ENCODE data around the gene APC. TPM values are rescaled to one million over a fixed set of nuclear protein-coding genes. Genes with fewer than 3 reads are reported as not detected.
A peak's percentile ranks its signal among the peaks of the same experiment; 100 is the strongest.

Gene APC
- total RNA-seq (2022) = 44.7 and 47.6 TPM in 2 replicates
- percentile 79 among the genes with signal in this experiment for Bru-seq, nascent RNA
- percentile 76 among the genes with signal in this experiment for BruChase-seq, experiment 1, labeled RNA remaining after a 6-hour chase
- BruChase-seq, experiment 2, labeled RNA remaining after a 2-hour chase = percentile 80 among the genes with signal in this experiment
- long read RNA-seq, partial matches to known transcripts = 0 of 2 reads
- long read RNA-seq, other reads (novel, unspliced or antisense) = 2 of 2 reads

DNA sequence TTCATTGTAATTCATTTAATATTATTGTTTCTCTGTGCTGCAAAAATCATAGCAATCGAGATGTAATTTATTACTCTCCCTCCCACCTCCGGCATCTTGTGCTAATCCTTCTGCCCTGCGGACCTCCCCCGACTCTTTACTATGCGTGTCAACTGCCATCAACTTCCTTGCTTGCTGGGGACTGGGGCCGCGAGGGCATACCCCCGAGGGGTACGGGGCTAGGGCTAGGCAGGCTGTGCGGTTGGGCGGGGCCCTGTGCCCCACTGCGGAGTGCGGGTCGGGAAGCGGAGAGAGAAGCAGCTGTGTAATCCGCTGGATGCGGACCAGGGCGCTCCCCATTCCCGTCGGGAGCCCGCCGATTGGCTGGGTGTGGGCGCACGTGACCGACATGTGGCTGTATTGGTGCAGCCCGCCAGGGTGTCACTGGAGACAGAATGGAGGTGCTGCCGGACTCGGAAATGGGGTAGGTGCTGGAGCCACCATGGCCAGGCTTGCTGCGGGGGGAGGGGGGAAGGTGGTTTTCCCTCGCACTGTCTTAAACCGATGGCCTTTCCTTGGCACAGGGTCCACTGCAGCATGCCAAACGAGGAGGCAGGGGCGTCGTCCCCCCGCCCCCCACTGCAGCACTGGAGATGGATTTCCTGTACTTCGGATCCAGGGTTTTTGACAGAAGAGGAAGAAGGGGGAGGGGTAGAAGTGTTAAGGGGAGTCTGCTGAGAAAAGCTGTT, at the start of gene APC:
Gene APC (plus strand): TSS at position 423 of the 728 bp plus-strand sequence. CDS start 17,006 bp downstream, outside the sequence.
- Mint-ChIP-seq H3K4me3 (ENCODE audit: low read depth, unreplicated experiment) (peak within 1 kb of the TSS; percentile 95), H3K36me3 (ENCODE audit: insufficient read depth, unreplicated experiment) (peaks cover 11% of the 10 kb centered on the region), H3K27ac (ENCODE audit: unreplicated experiment) (peak within 1 kb of the TSS; percentile 78), H3K27me3 (ENCODE audit: unreplicated experiment) (no peaks in the 10 kb centered on the region), H3K4me1 (ENCODE audit: low read depth, unreplicated experiment) (peaks cover 13% of the 10 kb centered on the region), H3K9me3 (ENCODE audit: low read depth, unreplicated experiment) (no peaks in the 10 kb centered on the region)
- peak; percentile 95 for DNase-seq
- peak; percentile 32 for TF ChIP-seq CTCF (IDR thresholded peaks at IDR 0.05; ENCODE audit: unreplicated experiment)
- intact Hi-C loops (cut with micrococcal nuclease; ENCODE audit: unreplicated experiment) = no loop called here
- no TSS peak for BruUV-seq (replicated peaks)
- CTCF ChIA-PET = interaction anchor here (0.7 to 1.5 kb wide), 3 partner anchors 20 to 179 kb away, joined by 3 read pairs; no protein-coding TSS in a partner anchor

GRCh38 chr5:112689155-112689909, 48.4 kb upstream of the APC start:
- no peak for TF ChIP-seq CTCF (IDR thresholded peaks at IDR 0.05; ENCODE audit: unreplicated experiment)
- BruUV-seq (replicated peaks) = no TSS peak
- Mint-ChIP-seq H3K9me3 (ENCODE audit: low read depth, unreplicated experiment) (no peaks in the 10 kb centered on the region), H3K4me1 (ENCODE audit: low read depth, unreplicated experiment) (no peaks in the 10 kb centered on the region), H3K27ac (ENCODE audit: unreplicated experiment) (no peak overlapping the region), H3K4me3 (ENCODE audit: low read depth, unreplicated experiment) (no peak overlapping the region), H3K36me3 (ENCODE audit: insufficient read depth, unreplicated experiment) (no peaks in the 10 kb centered on the region), H3K27me3 (ENCODE audit: unreplicated experiment) (peaks cover 61% of the 10 kb centered on the region)
- no peak for DNase-seq
- intact Hi-C loops (cut with micrococcal nuclease; ENCODE audit: unreplicated experiment) = no loop called here
- CTCF ChIA-PET = interaction anchor here (0.6 to 3.4 kb wide), 3 partner anchors 10 to 138 kb away, joined by 4 to 15 read pairs (median 4); no protein-coding TSS in a partner anchor

DNA sequence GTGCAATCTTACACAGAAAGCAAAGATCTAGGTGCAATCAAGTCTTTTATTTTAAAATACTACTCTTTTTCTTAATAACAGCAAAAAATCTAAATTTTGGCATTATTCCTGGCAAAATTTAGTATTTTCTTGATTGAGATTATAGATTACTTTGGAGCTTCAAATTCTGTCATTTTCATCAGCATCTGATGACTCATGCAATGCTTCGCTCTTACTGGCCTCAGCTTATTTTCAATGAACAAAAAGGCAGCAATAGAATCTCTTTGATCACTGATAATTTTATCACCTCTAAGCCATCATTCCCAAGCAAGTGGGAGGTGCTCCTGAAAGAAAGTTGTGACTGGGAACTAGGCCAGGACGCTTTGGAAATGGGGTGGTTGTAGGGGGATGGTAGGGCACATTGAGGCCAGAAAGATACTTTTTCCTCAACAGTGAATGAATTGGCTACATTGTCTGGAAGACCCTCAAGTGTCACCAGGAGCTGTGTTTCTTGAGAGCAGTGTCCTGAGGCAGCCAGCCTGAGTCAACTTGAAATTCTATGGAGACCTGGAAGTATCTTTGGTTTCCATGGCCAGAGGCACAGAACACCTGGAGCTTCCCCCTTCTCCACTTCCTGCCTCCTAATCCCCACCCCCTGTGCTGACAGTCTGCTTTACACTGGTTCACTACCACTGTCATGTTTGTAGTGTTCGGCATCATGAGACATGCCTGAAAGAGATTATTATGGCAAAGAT, 46.9 kb upstream of the APC start:
- H3K4me1 Mint-ChIP-seq (ENCODE audit: low read depth, unreplicated experiment) = peaks cover 8% of the 10 kb centered on the region
- no TSS peak for BruUV-seq (replicated peaks)
- TF ChIP-seq CTCF (IDR thresholded peaks at IDR 0.05; ENCODE audit: unreplicated experiment) = no peak
- intact Hi-C loops (cut with micrococcal nuclease; ENCODE audit: unreplicated experiment) = loop anchor here (1.0 to 10.0 kb wide), 4 partner anchors 67 to 234 kb away; partner anchors contain the start of gene REEP5
- H3K27ac Mint-ChIP-seq (ENCODE audit: unreplicated experiment) = no peak overlapping the region
- no peak overlapping the region for H3K4me3 Mint-ChIP-seq (ENCODE audit: low read depth, unreplicated experiment)
- H3K36me3 Mint-ChIP-seq (ENCODE audit: insufficient read depth, unreplicated experiment) = no peaks in the 10 kb centered on the region
- no peak for DNase-seq
- H3K9me3 Mint-ChIP-seq (ENCODE audit: low read depth, unreplicated experiment) = no peaks in the 10 kb centered on the region
- CTCF ChIA-PET = interaction anchor here (1.3 to 3.4 kb wide), 3 partner anchors 66 to 198 kb away, joined by 4 to 25 read pairs (median 15); no protein-coding TSS in a partner anchor
- peaks cover 49% of the 10 kb centered on the region for H3K27me3 Mint-ChIP-seq (ENCODE audit: unreplicated experiment)

DNA sequence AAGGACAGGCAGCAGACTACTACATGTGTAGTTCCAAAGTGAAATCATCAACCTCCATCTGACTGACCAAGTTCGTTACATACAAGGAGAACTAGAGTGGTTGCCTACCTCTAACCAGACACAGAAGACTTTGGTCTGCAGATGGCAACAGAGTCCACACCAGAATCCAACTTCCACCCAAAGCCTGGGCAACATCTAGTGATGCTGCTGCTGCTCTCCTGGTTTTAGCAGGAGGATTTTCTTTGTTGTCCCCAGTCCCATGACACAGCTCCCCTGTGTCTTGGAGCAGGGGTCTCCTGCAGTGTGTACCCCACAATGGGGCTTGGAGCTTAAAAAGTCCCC, 46.4 kb upstream of the APC start:
- no peak overlapping the region for H3K4me3 Mint-ChIP-seq (ENCODE audit: low read depth, unreplicated experiment)
- intact Hi-C loops (cut with micrococcal nuclease; ENCODE audit: unreplicated experiment) = loop anchor here (1.0 to 10.0 kb wide), 4 partner anchors 66 to 233 kb away; partner anchors contain the start of gene REEP5
- no peaks in the 10 kb centered on the region for H3K9me3 Mint-ChIP-seq (ENCODE audit: low read depth, unreplicated experiment)
- no peak for DNase-seq
- H3K27me3 Mint-ChIP-seq (ENCODE audit: unreplicated experiment) = peaks cover 49% of the 10 kb centered on the region
- H3K27ac Mint-ChIP-seq (ENCODE audit: unreplicated experiment) = no peak overlapping the region
- CTCF ChIA-PET = interaction anchor here (1.2 to 3.4 kb wide), 5 partner anchors 12 to 199 kb away, joined by 3 to 25 read pairs (median 4); no protein-coding TSS in a partner anchor
- no peak for TF ChIP-seq CTCF (IDR thresholded peaks at IDR 0.05; ENCODE audit: unreplicated experiment)
- H3K4me1 Mint-ChIP-seq (ENCODE audit: low read depth, unreplicated experiment) = peaks cover 8% of the 10 kb centered on the region
- BruUV-seq (replicated peaks) = no TSS peak
- H3K36me3 Mint-ChIP-seq (ENCODE audit: insufficient read depth, unreplicated experiment) = no peaks in the 10 kb centered on the region
